GM23338 (cell line): ENCODE results near the gene MAD2L2. TPM values are rescaled to one million over a fixed set of nuclear protein-coding genes. Genes with fewer than 3 reads are reported as not detected.

ENCODE experiments used
- ATAC-seq: fragments of 200-7000 bp; cut with Tn5 transposase; 3 replicates; pipeline ENCODE4 v1.9.1; 2020
- DNase-seq: peaks from one replicate; pipeline ENCODE4 v3.0.0-alpha.2; 2015; ENCODE audit warnings: low spot score
- H2AFZ ChIP-seq: fragments of 200-600 bp; sonication (generic); 2 replicates; pipeline ENCODE4 v1.8.0; 2016; ENCODE audit warnings: antibody characterized with exemption, mild to moderate bottlenecking, moderate library complexity
- H3F3A ChIP-seq: fragments of 200-600 bp; sonication (generic); replicated peaks from 2 replicates; pipeline ENCODE4 v1.8.0; 2017; ENCODE audit warnings: antibody characterized with exemption, mixed run types, low read depth
- H3K27ac ChIP-seq: fragments of 200-600 bp; sonication (generic); 2 replicates; pipeline ENCODE4 v1.6.1; 2016; ENCODE audit warnings: low read depth
- H3K27me3 ChIP-seq: fragments of 200-600 bp; sonication (generic); 2 replicates; pipeline ENCODE4 v1.8.0; 2016; ENCODE audit warnings: mild to moderate bottlenecking, mixed run types, moderate library complexity; ENCODE audit not compliant: insufficient read depth
- H3K36me3 ChIP-seq: fragments of 200-600 bp; sonication (generic); 2 replicates; pipeline ENCODE4 v1.8.0; 2016; ENCODE audit warnings: mild to moderate bottlenecking; ENCODE audit not compliant: insufficient read depth
- H3K4me1 ChIP-seq: fragments of 200-600 bp; sonication (generic); 2 replicates; pipeline ENCODE4 v1.8.0; 2016; ENCODE audit warnings: mild to moderate bottlenecking, moderate library complexity; ENCODE audit not compliant: insufficient read depth
- H3K4me2 ChIP-seq: fragments of 200-600 bp; sonication (generic); 2 replicates; pipeline ENCODE4 v1.7.1; 2017; ENCODE audit warnings: mixed run types
- H3K4me3 ChIP-seq: fragments of 200-600 bp; sonication (generic); 2 replicates; pipeline ENCODE4 v1.6.1; 2016; ENCODE audit warnings: mixed run types
- H3K79me2 ChIP-seq: fragments of 200-600 bp; sonication (generic); replicated peaks from 2 replicates; pipeline ENCODE4 v1.8.0; 2017; ENCODE audit warnings: mild to moderate bottlenecking; ENCODE audit not compliant: insufficient read depth
- H3K9me2 ChIP-seq: fragments of 200-600 bp; sonication (generic); 2 replicates; pipeline ENCODE4 v1.8.0; 2017; ENCODE audit not compliant: insufficient read depth
- H4K20me1 ChIP-seq: fragments of 200-600 bp; sonication (generic); replicated peaks from 2 replicates; pipeline ENCODE4 v1.8.0; 2017; ENCODE audit warnings: mild to moderate bottlenecking; ENCODE audit not compliant: insufficient read depth
- H3K27ac Mint-ChIP-seq: 2 replicates; pipeline ENCODE4 v1.8.0; 2020; ENCODE audit warnings: inconsistent platforms, mild to moderate bottlenecking, moderate library complexity, mixed read lengths
- H3K27me3 Mint-ChIP-seq: 3 replicates; pipeline ENCODE4 v1.8.0; 2022; ENCODE audit warnings: low read depth, mild to moderate bottlenecking, moderate library complexity, mixed read lengths, inconsistent platforms; ENCODE audit not compliant: insufficient read depth, poor library complexity
- H3K36me3 Mint-ChIP-seq: 3 replicates; pipeline ENCODE4 v1.8.0; 2021; ENCODE audit warnings: low read depth, mild to moderate bottlenecking, inconsistent platforms, moderate library complexity, mixed read lengths
- H3K4me1 Mint-ChIP-seq: 3 replicates; pipeline ENCODE4 v1.8.0; 2020; ENCODE audit warnings: mild to moderate bottlenecking, inconsistent platforms, mixed read lengths
- H3K4me3 Mint-ChIP-seq: 3 replicates; pipeline ENCODE4 v1.8.0; 2021; ENCODE audit warnings: moderate library complexity, mild to moderate bottlenecking, inconsistent platforms, mixed read lengths
- H3K9me3 Mint-ChIP-seq: 3 replicates; pipeline ENCODE4 v1.8.0; 2020; ENCODE audit warnings: moderate library complexity, mild to moderate bottlenecking, inconsistent platforms, mixed read lengths
- CREB1 ChIP-seq: fragments of 250-450 bp; sonication (Bioruptor Pico); IDR thresholded peaks from 2 replicates; pipeline ENCODE4 v1.5.0; 2020; ENCODE audit warnings: low read depth, mild to moderate bottlenecking, moderate library complexity
- EZH2 ChIP-seq: fragments of 200-600 bp; sonication (generic); IDR thresholded peaks from one replicate; pipeline ENCODE4 v1.8.0; 2017; ENCODE audit warnings: antibody characterized with exemption, mild to moderate bottlenecking, low read depth; ENCODE audit not compliant: unreplicated experiment
- JUNB ChIP-seq: IDR thresholded peaks from one replicate; pipeline ENCODE4 v1.6.1; 2016; ENCODE audit warnings: antibody characterized with exemption; ENCODE audit not compliant: unreplicated experiment
- NANOG ChIP-seq: IDR thresholded peaks from 2 replicates; pipeline ENCODE4 v1.6.1; 2016; ENCODE audit warnings: antibody characterized with exemption, borderline replicate concordance
- REST ChIP-seq: IDR thresholded peaks from one replicate; pipeline ENCODE4 v1.6.1; 2018; ENCODE audit warnings: antibody characterized with exemption; ENCODE audit not compliant: unreplicated experiment
- STAT1 ChIP-seq: IDR thresholded peaks from one replicate; pipeline ENCODE4 v1.6.1; 2016; ENCODE audit warnings: antibody characterized with exemption; ENCODE audit not compliant: unreplicated experiment
- ZNF114 ChIP-seq: fragments of 250-450 bp; sonication (Bioruptor Pico); IDR thresholded peaks from 2 replicates; pipeline ENCODE4 v1.5.0; 2020; ENCODE audit warnings: mild to moderate bottlenecking, moderate library complexity
- ZNF331 ChIP-seq: fragments of 250-450 bp; sonication (Bioruptor Pico); IDR thresholded peaks from 2 replicates; pipeline ENCODE4 v1.5.0; 2020; ENCODE audit warnings: low read depth, mild to moderate bottlenecking, moderate library complexity
- ZNF462 ChIP-seq: fragments of 250-450 bp; sonication (Bioruptor Pico); IDR thresholded peaks from 2 replicates; pipeline ENCODE4 v1.5.0; 2020; ENCODE audit warnings: mild to moderate bottlenecking, moderate library complexity
- polyA plus RNA-seq: library from polyadenylated mRNA; unstranded; fragments of >200 nt; fragmentation: Nextera tagmentation; extraction: Ambion mirVana; gene quantifications from 2 replicates; pipeline ENCODE4 v1.2.1, GENCODE V29; 2016
- total RNA-seq: library from RNA; depleted of rRNA; stranded (reverse); fragments of >200 nt; shearing (Covaris generic); gene quantifications from 2 replicates; pipeline ENCODE4 v1.2.3, GENCODE V29; 2014
- TF ChIP-seq, protein P1 (sequence below), 2 experiments: fragments of 200-600 bp in 1 of 2; sonication (generic) in 1 of 2; conservative IDR thresholded peaks; 2 replicates each; pipeline versions ENCODE4 v1.5.1 to v1.6.1; 2016 to 2017; ENCODE audit warnings: antibody characterized with exemption in 2 of 2, low read depth in 2 of 2, mild to moderate bottlenecking in 2 of 2, moderate library complexity in 1 of 2
- TF ChIP-seq, protein P2 (sequence below): IDR thresholded peaks from 2 replicates; pipeline ENCODE4 v1.6.1; 2016; ENCODE audit warnings: antibody characterized with exemption

MAD2L2 gene
- total and polyA plus RNA-seq, 2 experiments from 2014 or later: 498 to 552 TPM

GRCh38 chr1:11693024-11693590, 12.2 kb upstream of the MAD2L2 start:
- DNase-seq: no peak
- H3K9me2 ChIP-seq: no peaks in the 10 kb centered on the region
- H3K79me2 ChIP-seq: peaks cover 75% of the 10 kb centered on the region
- no peak for ATAC-seq
- H3F3A ChIP-seq: peaks cover 16% of the 10 kb centered on the region
- Mint-ChIP-seq H3K27me3 (peaks cover 21% of the 10 kb centered on the region), H3K4me1 (peaks cover 38% of the 10 kb centered on the region), H3K36me3 (peaks cover 11% of the 10 kb centered on the region; the same call in 2 of the 3 replicates), H3K9me3 (peaks cover 3% of the 10 kb centered on the region; the same call in 2 of the 3 replicates), H3K27ac (no peak overlapping the region), H3K4me3 (peak overlapping the region; percentile 91)
- H4K20me1 ChIP-seq: no peaks in the 10 kb centered on the region; the same call in none of the 2 replicates
- peak overlapping the region; percentile 97 for H3K4me2 ChIP-seq
- no peak overlapping the region for H3K27ac ChIP-seq
- H3K4me3 ChIP-seq: peak overlapping the region; percentile 94
- H3K4me1 ChIP-seq: peaks cover 38% of the 10 kb centered on the region
- no peaks in the 10 kb centered on the region for H3K36me3 ChIP-seq
- TF ChIP-seq, protein P1, sequence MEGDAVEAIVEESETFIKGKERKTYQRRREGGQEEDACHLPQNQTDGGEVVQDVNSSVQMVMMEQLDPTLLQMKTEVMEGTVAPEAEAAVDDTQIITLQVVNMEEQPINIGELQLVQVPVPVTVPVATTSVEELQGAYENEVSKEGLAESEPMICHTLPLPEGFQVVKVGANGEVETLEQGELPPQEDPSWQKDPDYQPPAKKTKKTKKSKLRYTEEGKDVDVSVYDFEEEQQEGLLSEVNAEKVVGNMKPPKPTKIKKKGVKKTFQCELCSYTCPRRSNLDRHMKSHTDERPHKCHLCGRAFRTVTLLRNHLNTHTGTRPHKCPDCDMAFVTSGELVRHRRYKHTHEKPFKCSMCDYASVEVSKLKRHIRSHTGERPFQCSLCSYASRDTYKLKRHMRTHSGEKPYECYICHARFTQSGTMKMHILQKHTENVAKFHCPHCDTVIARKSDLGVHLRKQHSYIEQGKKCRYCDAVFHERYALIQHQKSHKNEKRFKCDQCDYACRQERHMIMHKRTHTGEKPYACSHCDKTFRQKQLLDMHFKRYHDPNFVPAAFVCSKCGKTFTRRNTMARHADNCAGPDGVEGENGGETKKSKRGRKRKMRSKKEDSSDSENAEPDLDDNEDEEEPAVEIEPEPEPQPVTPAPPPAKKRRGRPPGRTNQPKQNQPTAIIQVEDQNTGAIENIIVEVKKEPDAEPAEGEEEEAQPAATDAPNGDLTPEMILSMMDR (conservative IDR thresholded peaks at IDR 0.05; ENCODE audit: low read depth in 2 of 2): no peak
- no peak for TF ChIP-seq NANOG
- no peak for TF ChIP-seq CREB1 (CRISPR knock-in tag)
- no peak for TF ChIP-seq STAT1
- no peak for TF ChIP-seq ZNF331 (CRISPR knock-in tag)
- TF ChIP-seq REST: no peak
- TF ChIP-seq ZNF114 (CRISPR knock-in tag): no peak
- TF ChIP-seq EZH2: no peak
- TF ChIP-seq, protein P2, sequence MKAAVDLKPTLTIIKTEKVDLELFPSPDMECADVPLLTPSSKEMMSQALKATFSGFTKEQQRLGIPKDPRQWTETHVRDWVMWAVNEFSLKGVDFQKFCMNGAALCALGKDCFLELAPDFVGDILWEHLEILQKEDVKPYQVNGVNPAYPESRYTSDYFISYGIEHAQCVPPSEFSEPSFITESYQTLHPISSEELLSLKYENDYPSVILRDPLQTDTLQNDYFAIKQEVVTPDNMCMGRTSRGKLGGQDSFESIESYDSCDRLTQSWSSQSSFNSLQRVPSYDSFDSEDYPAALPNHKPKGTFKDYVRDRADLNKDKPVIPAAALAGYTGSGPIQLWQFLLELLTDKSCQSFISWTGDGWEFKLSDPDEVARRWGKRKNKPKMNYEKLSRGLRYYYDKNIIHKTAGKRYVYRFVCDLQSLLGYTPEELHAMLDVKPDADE: no peak
- TF ChIP-seq JUNB: no peak
- no peak for TF ChIP-seq ZNF462
- H2AFZ ChIP-seq: no peak overlapping the region
- no peaks in the 10 kb centered on the region for H3K27me3 ChIP-seq
